BE2C (cell line): ENCODE data around the gene UBXN2A.

ENCODE experiments used
- DNase-seq: peaks from one replicate; pipeline ENCODE4 v3.0.0-alpha.2; 2020
- H3K27me3 ChIP-seq: fragments of 250-450 bp; sonication (Bioruptor Pico); 2 replicates; pipeline ENCODE4 v1.5.1; 2020; ENCODE audit warnings: mild to moderate bottlenecking
- H3K36me3 ChIP-seq: fragments of 250-450 bp; sonication (Bioruptor Pico); 2 replicates; pipeline ENCODE4 v1.5.1; 2020; ENCODE audit warnings: mild to moderate bottlenecking
- H3K4me1 ChIP-seq: fragments of 250-450 bp; sonication (Bioruptor Pico); 2 replicates; pipeline ENCODE4 v1.5.1; 2020
- H3K4me3 ChIP-seq: 2 replicates; pipeline ENCODE4 v1.5.1; 2011; ENCODE audit warnings: low read depth, low read length
- H3K9me3 ChIP-seq: fragments of 250-450 bp; sonication (Bioruptor Pico); 2 replicates; pipeline ENCODE4 v1.5.1; 2020
- CTCF ChIP-seq: IDR thresholded peaks from 2 replicates; pipeline ENCODE4 v1.5.1; 2012; ENCODE audit warnings: mild to moderate bottlenecking, low read depth, low read length

The UBXN2A gene

GRCh38 chr2:24049485-24050021, 109.3 kb downstream of the UBXN2A start, which contains the start of gene FKBP1B:
Gene FKBP1B, plus strand, starts transcription at chr2:24049741. Its CDS starts 109 bp downstream, at chr2:24049850.
- no peak for TF ChIP-seq CTCF
- H3K9me3 ChIP-seq = no peaks in the 10 kb centered on the region
- peaks cover 3% of the 10 kb centered on the region for H3K4me1 ChIP-seq
- H3K4me3 ChIP-seq = peak within 1 kb of the TSS; percentile 80
- peak; percentile 91 for DNase-seq
- no peaks in the 10 kb centered on the region for H3K27me3 ChIP-seq
- H3K36me3 ChIP-seq = no peaks in the 10 kb centered on the region

GRCh38 chr2:24050041-24050979, 110.0 kb downstream of the UBXN2A start:
- H3K9me3 ChIP-seq = no peaks in the 10 kb centered on the region
- peak; percentile 67 for DNase-seq
- H3K27me3 ChIP-seq = no peaks in the 10 kb centered on the region
- H3K4me3 ChIP-seq = peak overlapping the region; percentile 80
- peaks cover 3% of the 10 kb centered on the region for H3K4me1 ChIP-seq
- TF ChIP-seq CTCF = no peak
- no peaks in the 10 kb centered on the region for H3K36me3 ChIP-seq

GRCh38 chr2:24051833-24052232, 111.6 kb downstream of the UBXN2A start:
- no peak for TF ChIP-seq CTCF
- Histone ChIP-seq H3K4me1 (peaks cover 3% of the 10 kb centered on the region), H3K9me3 (no peaks in the 10 kb centered on the region), H3K4me3 (no peak overlapping the region), H3K36me3 (no peaks in the 10 kb centered on the region), H3K27me3 (no peaks in the 10 kb centered on the region)
- DNase-seq = no peak

- no peaks in the 10 kb centered on the region for H3K36me3 ChIP-seq
- no peaks in the 10 kb centered on the region for H3K27me3 ChIP-seq
- H3K9me3 ChIP-seq = no peaks in the 10 kb centered on the region
- no peak for TF ChIP-seq CTCF
- H3K4me1 ChIP-seq = no peaks in the 10 kb centered on the region; the same call in 1 of the 2 replicates
- no peak for DNase-seq
- no peak overlapping the region for H3K4me3 ChIP-seq
These were observed 112.7 kb downstream of the UBXN2A start for GRCh38 chr2:24052951-24053350.
